H1 (cell line): ENCODE measurements around the gene CHMP1B. TPM values are rescaled to one million over a fixed set of nuclear protein-coding genes. Genes with fewer than 3 reads are reported as not detected.
A peak's percentile ranks its signal among the peaks of the same experiment; 100 is the strongest.

Source experiments
- CTCF ChIA-PET: fragments of 300-600 bp; sonication (Branson Sonifier 250); formaldehyde crosslinking; loops from one replicate; lab custom pipeline; 2021; ENCODE audit not compliant: partially characterized antibody; lab: Charles Lee
- POLR2A ChIA-PET: fragments of 300-600 bp; sonication (Branson Sonifier 250); formaldehyde crosslinking; loops from one replicate; lab custom pipeline; 2021; ENCODE audit warnings: inconsistent platforms; ENCODE audit not compliant: partially characterized antibody; lab: Charles Lee
- DNase-seq, 2 experiments: peaks; one replicate each; pipeline versions ENCODE4 v3.0.0 to v3.0.0-alpha.2; 2010 to 2022; ENCODE audit warnings: low spot score in 2 of 2, low read depth in 1 of 2, mixed read lengths in 1 of 2
- FAIRE-seq: peaks from 2 replicates; lab custom pipeline; 2011; peaks lifted over from hg19 to GRCh38; lab: Jason Lieb, UNC
- H2AFZ ChIP-seq: 2 replicates; pipeline ENCODE4 v1.8.1; 2012; ENCODE audit warnings: low read length, inconsistent platforms
- H2AK5ac ChIP-seq: 2 replicates; pipeline ENCODE4 v1.6.1; 2013; ENCODE audit warnings: low read depth, low read length
- H2BK120ac ChIP-seq: replicated peaks from 2 replicates; pipeline ENCODE3; 2013; ENCODE audit warnings: low read depth, low read length, inconsistent platforms
- H2BK12ac ChIP-seq: 2 replicates; pipeline ENCODE4 v1.6.1; 2013; ENCODE audit warnings: low read depth, low read length
- H2BK15ac ChIP-seq: 2 replicates; pipeline ENCODE4 v1.6.1; 2013; ENCODE audit warnings: low read length
- H2BK20ac ChIP-seq: 2 replicates; pipeline ENCODE4 v1.6.1; 2013; ENCODE audit warnings: low read length
- H2BK5ac ChIP-seq: 2 replicates; pipeline ENCODE4 v1.6.1; 2013; ENCODE audit warnings: low read depth, low read length
- H3K14ac ChIP-seq: 2 replicates; pipeline ENCODE4 v1.6.1; 2013; ENCODE audit warnings: inconsistent platforms; ENCODE audit not compliant: insufficient read length
- H3K18ac ChIP-seq: 2 replicates; pipeline ENCODE4 v1.6.1; 2013; ENCODE audit warnings: low read length; ENCODE audit errors: extremely low read depth
- H3K23ac ChIP-seq: 2 replicates; pipeline ENCODE4 v1.6.1; 2013; ENCODE audit warnings: inconsistent platforms; ENCODE audit not compliant: insufficient read length
- H3K23me2 ChIP-seq: 2 replicates; pipeline ENCODE4 v1.6.1; 2013; ENCODE audit warnings: low read depth, low read length
- H3K27ac ChIP-seq: 2 replicates; pipeline ENCODE4 v1.6.1; 2011; ENCODE audit warnings: low read depth, low read length, inconsistent platforms
- H3K27me3 ChIP-seq, 4 experiments: replicated peaks in 1 of 4; 1 replicate in 1 of 4; 2 replicates in 3 of 4; pipeline versions ENCODE4 v1.6.1 to v1.8.1; 2011 to 2013; ENCODE audit warnings: low read length in 3 of 4, mild to moderate bottlenecking in 3 of 4, inconsistent platforms in 2 of 4, mixed read lengths in 2 of 4, moderate library complexity in 1 of 4; ENCODE audit not compliant: control insufficient read depth in 3 of 4, insufficient read depth in 3 of 4; ENCODE audit errors: extremely low read depth in 1 of 4
- H3K36me3 ChIP-seq, 4 experiments: 2 replicates each; pipeline versions ENCODE4 v1.6.1 to v1.8.1; 2011 to 2013; ENCODE audit warnings: mild to moderate bottlenecking in 4 of 4, low read length in 3 of 4, moderate library complexity in 2 of 4, control low read depth in 1 of 4, inconsistent platforms in 1 of 4; ENCODE audit not compliant: insufficient read depth in 4 of 4, control insufficient read depth in 2 of 4
- H3K4ac ChIP-seq: replicated peaks from 2 replicates; pipeline ENCODE3; 2013; ENCODE audit warnings: low read length, low read depth, mixed read lengths, inconsistent platforms; ENCODE audit not compliant: insufficient read length
- H3K4me1 ChIP-seq, 4 experiments: replicated peaks in 1 of 4; 1 replicate in 1 of 4; 2 replicates in 3 of 4; pipeline versions ENCODE4 v1.6.1 to v1.8.1; 2011 to 2013; ENCODE audit warnings: low read length in 3 of 4, inconsistent platforms in 2 of 4, mixed read lengths in 1 of 4; ENCODE audit not compliant: insufficient read depth in 4 of 4, control insufficient read depth in 3 of 4
- H3K4me2 ChIP-seq, 2 experiments: 2 replicates each; pipeline versions ENCODE4 v1.6.1 to v1.8.1; 2011 to 2013; ENCODE audit warnings: low read depth in 2 of 2, low read length in 2 of 2, control low read depth in 1 of 2, inconsistent platforms in 1 of 2, mild to moderate bottlenecking in 1 of 2; ENCODE audit not compliant: insufficient read depth in 1 of 2
- H3K4me3 ChIP-seq, 4 experiments: fragments of 200-600, 300-600 bp in 1 of 4; sonication (generic), shearing (Covaris generic), sonication (Bioruptor Twin) in 1 of 4; 2 replicates each; pipeline versions ENCODE4 v1.5.1 to v1.8.1; 2011 to 2016; ENCODE audit warnings: low read length in 4 of 4, low read depth in 3 of 4, control low read depth in 2 of 4, inconsistent platforms in 2 of 4, mild to moderate bottlenecking in 2 of 4, mixed read lengths in 1 of 4, moderate library complexity in 1 of 4; ENCODE audit not compliant: insufficient read depth in 2 of 4; ENCODE audit errors: extremely low read depth in 1 of 4
- H3K56ac ChIP-seq: replicated peaks from 2 replicates; pipeline ENCODE3; 2013; ENCODE audit warnings: low read depth, mild to moderate bottlenecking, mixed read lengths, low read length, inconsistent platforms; ENCODE audit not compliant: insufficient read length
- H3K79me1 ChIP-seq: 2 replicates; pipeline ENCODE4 v1.6.1; 2013; ENCODE audit warnings: low read depth, low read length, control low read depth
- H3K79me2 ChIP-seq, 2 experiments: 2 replicates each; pipeline versions ENCODE4 v1.6.1 to v1.8.1; 2012 to 2013; ENCODE audit warnings: low read length in 2 of 2, mild to moderate bottlenecking in 2 of 2, inconsistent platforms in 1 of 2; ENCODE audit not compliant: insufficient read depth in 2 of 2, control insufficient read depth in 1 of 2
- H3K9ac ChIP-seq, 4 experiments: replicated peaks in 1 of 4; 1 replicate in 1 of 4; 2 replicates in 3 of 4; pipeline versions ENCODE4 v1.6.1 to v1.8.1; 2011 to 2013; ENCODE audit warnings: low read depth in 3 of 4, low read length in 3 of 4, control low read depth in 2 of 4, mild to moderate bottlenecking in 2 of 4, moderate library complexity in 2 of 4, inconsistent platforms in 1 of 4; ENCODE audit errors: extremely low read depth in 1 of 4
- H3K9me3 ChIP-seq, 2 experiments: 2 replicates each; pipeline versions ENCODE4 v1.6.1 to v1.8.1; 2012 to 2013; ENCODE audit warnings: mild to moderate bottlenecking in 2 of 2, moderate library complexity in 2 of 2, control low read depth in 1 of 2, inconsistent platforms in 1 of 2, low read depth in 1 of 2, low read length in 1 of 2, mixed read lengths in 1 of 2; ENCODE audit not compliant: insufficient read depth in 2 of 2
- H4K20me1 ChIP-seq, 2 experiments: replicated peaks in 1 of 2; 2 replicates each; pipeline versions ENCODE3 to v1.8.1; 2011 to 2013; ENCODE audit warnings: inconsistent platforms in 2 of 2, low read length in 2 of 2, mild to moderate bottlenecking in 1 of 2; ENCODE audit not compliant: insufficient read depth in 2 of 2, control insufficient read depth in 1 of 2
- H4K5ac ChIP-seq: 2 replicates; pipeline ENCODE4 v1.6.1; 2013; ENCODE audit warnings: low read length, low read depth, mixed read lengths, inconsistent platforms; ENCODE audit not compliant: insufficient read length
- H4K8ac ChIP-seq: 2 replicates; pipeline ENCODE4 v1.8.0; 2013; ENCODE audit warnings: mild to moderate bottlenecking, moderate library complexity, low read length, inconsistent platforms; ENCODE audit not compliant: insufficient read depth; ENCODE audit errors: extremely low read depth
- H4K91ac ChIP-seq: replicated peaks from 2 replicates; pipeline ENCODE3; 2013; ENCODE audit warnings: low read length, mixed read lengths, inconsistent platforms; ENCODE audit not compliant: insufficient read length
- EP300 ChIP-seq, 2 experiments: IDR thresholded peaks; 1 replicate in 1 of 2; 2 replicates in 1 of 2; pipeline ENCODE4 v1.6.1; 2011 to 2012; ENCODE audit warnings: low read depth in 2 of 2, low read length in 2 of 2, mild to moderate bottlenecking in 2 of 2, borderline replicate concordance in 1 of 2, inconsistent platforms in 1 of 2, moderate library complexity in 1 of 2
- KDM1A ChIP-seq: fragments of 200-600, 300-600 bp; sonication (generic); IDR thresholded peaks from 2 replicates; pipeline ENCODE4 v1.7.1; 2016; ENCODE audit warnings: mild to moderate bottlenecking, low read length, borderline replicate concordance
- WGBS, 2 experiments: shearing (Covaris generic) in 1 of 2; methylation state at CpG; one replicate each; pipeline versions ENCODE4 v1.1.6 to v1.1.7; 2013 to 2015; ENCODE audit warnings: low lambda C conversion rate in 2 of 2, mixed read lengths in 2 of 2, inconsistent platforms in 1 of 2, low coverage in 1 of 2, missing lambda C conversion rate in 1 of 2; ENCODE audit not compliant: insufficient replicate concordance in 2 of 2, insufficient coverage in 1 of 2, insufficient read length in 1 of 2; ENCODE audit errors: extremely low coverage in 1 of 2, missing lambda C conversion rate in 1 of 2; 5-methylcytosine and 5-hydroxymethylcytosine counted together
- polyA plus RNA-seq, 7 experiments: library from polyadenylated mRNA; depleted of rRNA in 3 of 7; stranded (reverse) in 5 of 7; unstranded in 2 of 7; fragments of >200 nt in 5 of 7; fragments of 200-250 nt in 2 of 7; gene quantifications; 1 replicate in 5 of 7; 2 replicates in 1 of 7; 4 replicates in 1 of 7; pipeline versions ENCODE4 v1.2.1 to v1.2.3, GENCODE V29; 2011 to 2013; ENCODE audit warnings: missing spikeins in 2 of 7, mixed read lengths in 2 of 7
- total RNA-seq: library from RNA; stranded (reverse); fragmentation: NEBNext Ultra II Directional; extraction: Animal tissue kit (Norgen Biotek cat#: 25700); gene quantifications from 2 replicates; pipeline ENCODE4 v1.2.1, GENCODE V29; 2021

Gene CHMP1B
- total and polyA plus RNA-seq, 2 of the 8 experiments (the other 6 are each of a cell fraction or from before 2014, with no cell fraction given): 30.5 to 43.2 TPM

- ChIA-PET CTCF (interaction anchor here (0.8 to 1.4 kb wide), 6 partner anchors 8 to 218 kb away, joined by 3 to 4 read pairs (median 3); no protein-coding TSS in a partner anchor), POLR2A (interaction anchor here (0.6 kb wide), 1 partner anchor 85 kb away, joined by 3 read pairs; no protein-coding TSS in a partner anchor)
- H3K56ac ChIP-seq: no peak overlapping the region
- H2AFZ ChIP-seq: no peak overlapping the region
- H2BK5ac ChIP-seq: no peak overlapping the region
- H3K9ac ChIP-seq: no peak overlapping the region
- H3K4me3 ChIP-seq: no peak overlapping the region
- H3K27ac ChIP-seq: no peak overlapping the region
- no peak overlapping the region for H2AK5ac ChIP-seq
- no peak overlapping the region for H3K23ac ChIP-seq
- H3K4ac ChIP-seq: no peak overlapping the region
- FAIRE-seq (no peak), DNase-seq (no peak)
- H2BK15ac ChIP-seq: no peak overlapping the region
- H3K9me3 ChIP-seq: no peaks in the 10 kb centered on the region
- 76% methylated on average over 7 of the region's 7 CpGs; no CpG with 5 or more reads in 1 of the 2 experiments for WGBS, 2 experiments
- H3K36me3 ChIP-seq: no peaks in the 10 kb centered on the region
- H4K20me1 ChIP-seq: no peaks in the 10 kb centered on the region
- H4K91ac ChIP-seq: peak overlapping the region; percentile 56
- no peak overlapping the region for H3K14ac ChIP-seq
- H2BK120ac ChIP-seq: no peak overlapping the region
- H3K4me2 ChIP-seq: no peak overlapping the region
- no peak overlapping the region for H2BK12ac ChIP-seq
- no peaks in the 10 kb centered on the region for H3K23me2 ChIP-seq
- peaks cover 0 to 3% (median 1%) of the 10 kb centered on the region in 4 experiments; a peak in 3 of 7 replicates for H3K4me1 ChIP-seq
- H4K8ac ChIP-seq: no peak overlapping the region
- no peaks in the 10 kb centered on the region for H3K79me2 ChIP-seq
- H4K5ac ChIP-seq: no peak overlapping the region
- peak; percentile 84 for TF ChIP-seq KDM1A
- TF ChIP-seq EP300 (IDR thresholded peaks at IDR 0.05; ENCODE audit: borderline replicate concordance in 1 of 2, low read depth in 2 of 2, low read length in 2 of 2): no peak
- H3K18ac ChIP-seq: no peak overlapping the region
- H3K79me1 ChIP-seq: no peaks in the 10 kb centered on the region
- peak overlapping the region; percentile 66; the same call in 1 of the 2 replicates for H2BK20ac ChIP-seq
- H3K27me3 ChIP-seq: no peaks in the 10 kb centered on the region
Observed at GRCh38 chr18:11821208-11821607, 30.0 kb upstream of the CHMP1B start.
